Immature natural killer cell (primary cell): Measurements from ENCODE around the gene CADPS. TPM values are rescaled to one million over a fixed set of nuclear protein-coding genes. Genes with fewer than 3 reads are reported as not detected.

Experiments
- DNase-seq, 3 donors: peaks; one replicate each; pipeline ENCODE4 v3.0.0; 2022; ENCODE audit warnings: mixed read lengths in 1 of 3
- H3K27ac Mint-ChIP-seq, 6 donors: one replicate each; pipeline ENCODE4 v1.8.0; 2020; ENCODE audit warnings: mixed read lengths in 6 of 6, mild to moderate bottlenecking in 5 of 6, inconsistent platforms in 4 of 6, moderate library complexity in 3 of 6
- H3K27me3 Mint-ChIP-seq, 3 donors: one replicate each; pipeline ENCODE4 v1.8.0; 2020 to 2021; ENCODE audit warnings: low read depth in 3 of 3, mild to moderate bottlenecking in 3 of 3, mixed read lengths in 3 of 3, moderate library complexity in 3 of 3, inconsistent platforms in 1 of 3
- H3K36me3 Mint-ChIP-seq, 3 donors: one replicate each; pipeline ENCODE4 v1.8.0; 2020; ENCODE audit warnings: mixed read lengths in 3 of 3, inconsistent platforms in 2 of 3, mild to moderate bottlenecking in 2 of 3
- H3K4me1 Mint-ChIP-seq, 2 donors: one replicate each; pipeline ENCODE4 v1.8.0; 2020; ENCODE audit warnings: inconsistent platforms in 2 of 2, mild to moderate bottlenecking in 2 of 2, mixed read lengths in 2 of 2, moderate library complexity in 1 of 2
- H3K4me3 Mint-ChIP-seq, 5 donors: one replicate each; pipeline ENCODE4 v1.8.0; 2020; ENCODE audit warnings: mild to moderate bottlenecking in 5 of 5, mixed read lengths in 5 of 5, inconsistent platforms in 3 of 5, moderate library complexity in 3 of 5
- H3K9me3 Mint-ChIP-seq, 6 donors: one replicate each; pipeline ENCODE4 v1.8.0; 2020; ENCODE audit warnings: mild to moderate bottlenecking in 6 of 6, mixed read lengths in 6 of 6, inconsistent platforms in 4 of 6, moderate library complexity in 3 of 6
- polyA plus RNA-seq, 3 donors: library from polyadenylated mRNA; unstranded; fragments of 300-500 nt; fragmentation: Illumina TruSeq; gene quantifications; one replicate each; pipeline ENCODE4 v1.2.3, GENCODE V29; 2021

Gene CADPS
- polyA plus RNA-seq, 3 donors from 2014 or later, result not detected

DNA sequence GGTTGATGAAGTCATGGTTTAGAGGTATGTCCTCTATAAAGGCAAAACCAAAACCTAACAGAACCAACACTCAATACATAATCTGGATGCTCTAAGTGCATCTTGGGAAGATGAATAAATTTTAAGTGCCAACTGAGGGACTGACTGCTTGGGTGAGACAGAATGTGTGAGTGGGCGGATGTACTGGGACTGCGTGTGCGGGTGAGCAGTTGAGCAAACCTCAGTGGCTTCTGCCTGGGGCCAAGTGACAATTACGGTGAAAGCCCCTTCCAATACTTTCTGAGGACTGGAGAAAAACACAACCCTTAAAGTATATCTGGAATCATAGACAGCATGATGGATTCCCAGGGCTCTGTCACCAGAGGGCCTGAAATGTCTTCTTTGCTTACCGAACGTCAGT is 421.8 kb downstream of the CADPS start:
- Mint-ChIP-seq H3K9me3 (peaks cover 0 to 9% (median 2%) of the 10 kb centered on the region in 6 donors), H3K4me1 (no peaks in the 10 kb centered on the region), H3K27ac (no peak overlapping the region), H3K36me3 (no peaks in the 10 kb centered on the region), H3K27me3 (peaks cover 0 to 3% (median 2%) of the 10 kb centered on the region in 3 donors), H3K4me3 (no peak overlapping the region)
- DNase-seq, result no peak

DNA sequence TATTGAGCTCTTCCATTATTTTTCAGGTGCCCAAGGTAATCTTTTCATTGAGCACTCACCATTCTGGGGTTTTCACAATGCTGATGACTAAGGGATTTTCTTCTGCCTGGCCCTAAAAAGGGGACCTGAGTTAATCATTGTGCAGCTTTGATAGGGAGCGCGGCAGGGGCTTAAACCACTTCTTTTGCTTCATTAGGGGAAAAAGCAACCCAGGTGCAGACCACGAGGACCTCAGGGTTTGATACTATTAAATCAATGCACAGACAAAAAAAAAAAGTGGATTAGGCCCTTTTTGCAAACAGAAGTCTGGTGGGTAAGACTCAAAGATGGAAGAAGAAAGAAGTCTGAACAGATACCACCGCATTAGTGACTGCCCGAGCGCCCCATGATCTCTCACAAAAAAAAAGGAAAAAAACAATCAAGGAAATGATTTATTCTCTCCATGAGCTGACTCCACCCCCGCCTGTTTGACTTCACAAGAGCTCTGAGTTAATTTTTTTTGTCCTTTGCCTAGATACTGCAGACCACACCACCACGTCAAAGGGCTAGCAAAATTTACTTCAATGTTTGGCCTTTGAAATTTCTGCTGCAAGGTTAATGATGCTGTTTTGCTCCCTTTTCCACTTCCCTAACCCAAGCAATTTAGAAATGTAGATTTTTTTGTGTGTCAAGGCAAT is 423.9 kb downstream of the CADPS start:
- no peak for DNase-seq
- H3K4me1 Mint-ChIP-seq, result no peaks in the 10 kb centered on the region
- no peaks in the 10 kb centered on the region for H3K36me3 Mint-ChIP-seq
- H3K27ac Mint-ChIP-seq, result no peak overlapping the region
- H3K27me3 Mint-ChIP-seq, result peaks cover 0 to 3% (median 2%) of the 10 kb centered on the region in 3 donors
- no peak overlapping the region for H3K4me3 Mint-ChIP-seq
- H3K9me3 Mint-ChIP-seq, result peaks cover 0 to 5% (median 0%) of the 10 kb centered on the region in 6 donors

DNA sequence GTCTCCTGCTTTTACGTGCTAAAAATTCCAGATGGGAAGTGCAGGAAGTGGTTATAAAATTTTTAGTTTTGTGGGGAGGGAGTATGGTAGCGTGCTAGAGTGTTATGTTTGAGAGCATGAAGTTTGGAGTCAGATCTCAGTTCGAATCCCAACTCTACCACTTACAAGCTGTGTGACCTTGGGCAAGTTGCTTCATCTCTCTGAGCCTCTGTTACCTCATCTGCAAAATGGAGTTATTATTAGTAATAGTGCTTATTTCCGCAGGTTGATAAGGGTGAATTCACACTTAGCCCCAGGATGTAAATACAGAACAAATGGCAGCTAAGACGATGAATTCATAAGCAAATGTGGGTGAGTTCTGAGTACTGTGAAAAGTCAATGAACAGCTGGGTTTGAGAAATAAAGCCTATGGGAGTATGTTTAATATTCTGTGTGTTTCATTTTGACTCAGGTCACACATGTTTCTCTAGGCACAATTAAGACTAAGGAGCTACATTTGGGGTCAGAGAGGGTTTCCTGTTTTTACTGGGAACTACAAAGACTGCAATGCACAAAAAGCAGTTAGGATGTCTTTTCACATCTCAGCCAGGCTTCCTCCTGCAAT is 428.8 kb downstream of the CADPS start:
- Mint-ChIP-seq H3K4me3 (peak overlapping the region in 1 of 5 donors; percentile 53), H3K9me3 (peaks cover 0 to 12% (median 3%) of the 10 kb centered on the region in 6 donors), H3K27ac (no peak overlapping the region), H3K27me3 (peaks cover 2% of the 10 kb centered on the region in 3 donors), H3K36me3 (no peaks in the 10 kb centered on the region), H3K4me1 (peaks cover 7 to 12% of the 10 kb centered on the region in 2 donors)
- no peak for DNase-seq

DNA sequence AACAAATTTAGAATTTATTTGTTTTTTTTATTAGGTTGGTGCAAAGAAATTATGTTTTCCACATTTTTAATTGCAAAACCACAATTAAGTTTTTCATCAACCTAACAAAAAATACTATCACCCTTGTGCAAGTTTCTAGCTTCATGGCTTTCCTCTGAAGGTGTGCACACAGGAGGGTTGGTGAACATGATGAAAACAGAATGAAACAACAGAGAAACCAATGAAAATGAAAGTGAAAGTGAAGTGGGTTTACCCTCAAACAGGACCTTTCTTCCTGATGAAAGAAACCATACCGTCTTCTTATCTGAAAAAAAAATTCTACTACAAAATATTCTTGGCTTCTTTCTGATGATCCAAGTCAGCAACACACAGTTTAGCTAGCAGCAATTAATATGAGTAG is 429.9 kb downstream of the CADPS start:
- Mint-ChIP-seq H3K4me3 (peak overlapping the region in 4 of 5 donors; percentile 15 to 53 (median 40)), H3K36me3 (no peaks in the 10 kb centered on the region), H3K4me1 (peaks cover 7 to 12% of the 10 kb centered on the region in 2 donors), H3K9me3 (peaks cover 0 to 12% (median 3%) of the 10 kb centered on the region in 6 donors), H3K27ac (no peak overlapping the region), H3K27me3 (peaks cover 2% of the 10 kb centered on the region in 3 donors)
- DNase-seq, result no peak

DNA sequence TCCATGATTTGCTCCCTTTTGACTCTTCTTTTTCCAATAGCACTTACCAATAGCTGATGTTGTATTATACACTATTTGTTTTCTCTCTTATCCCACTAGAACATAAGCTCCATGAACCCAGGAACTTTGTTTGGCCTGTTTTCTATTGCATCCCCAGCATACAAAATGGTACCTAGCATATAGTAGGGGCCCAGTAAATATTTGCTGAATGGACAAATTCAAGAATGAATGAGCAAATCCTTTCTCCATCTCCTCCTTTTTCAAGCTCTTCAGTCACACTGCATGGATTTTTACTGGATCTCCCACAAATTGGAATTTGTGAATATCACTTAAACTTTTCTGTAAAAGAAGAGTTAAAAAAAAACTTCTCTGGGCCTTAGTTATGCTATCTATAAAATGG is 435.2 kb downstream of the CADPS start:
- Mint-ChIP-seq H3K9me3 (peaks cover 0 to 22% (median 4%) of the 10 kb centered on the region in 6 donors), H3K36me3 (no peaks in the 10 kb centered on the region), H3K27ac (no peak overlapping the region), H3K27me3 (peaks cover 0 to 3% (median 0%) of the 10 kb centered on the region in 3 donors), H3K4me3 (no peak overlapping the region), H3K4me1 (peaks cover 0 to under 1% of the 10 kb centered on the region in 2 donors)
- no peak for DNase-seq

DNA sequence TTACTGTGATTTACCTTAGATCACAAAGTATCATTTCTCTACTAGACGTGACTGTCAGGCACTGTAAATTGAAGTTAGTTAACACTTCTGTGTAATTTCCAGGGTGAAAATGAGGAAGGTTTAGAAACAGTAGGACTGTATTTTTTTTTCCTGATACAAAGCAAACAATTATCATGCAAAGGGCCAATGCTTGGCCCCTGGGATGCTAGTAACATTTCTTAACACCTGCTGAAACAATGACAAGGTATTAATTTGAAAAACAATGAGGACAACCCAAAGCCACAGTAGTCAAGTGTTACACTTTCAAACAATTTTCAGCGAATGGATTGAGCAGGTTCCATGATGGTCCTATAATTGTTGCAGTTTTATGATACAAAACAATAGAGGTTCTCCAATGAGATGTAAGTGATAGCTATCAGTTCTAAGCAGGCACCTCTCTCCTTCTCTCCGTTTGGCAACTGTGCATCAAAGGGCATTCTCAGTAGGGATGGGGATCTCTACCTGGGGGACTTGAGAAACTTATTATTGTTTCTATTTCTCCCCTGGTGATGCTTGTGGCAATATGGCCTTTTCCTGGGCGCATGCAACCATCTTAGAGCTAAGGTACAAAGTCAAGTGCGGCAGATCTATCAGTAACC is 435.9 kb downstream of the CADPS start:
- no peak overlapping the region for H3K27ac Mint-ChIP-seq
- DNase-seq, result no peak
- no peaks in the 10 kb centered on the region for H3K4me1 Mint-ChIP-seq
- no peaks in the 10 kb centered on the region for H3K36me3 Mint-ChIP-seq
- peaks cover 2 to 27% (median 4%) of the 10 kb centered on the region in 6 donors for H3K9me3 Mint-ChIP-seq
- no peak overlapping the region for H3K4me3 Mint-ChIP-seq
- peaks cover 0 to 5% (median 0%) of the 10 kb centered on the region in 3 donors for H3K27me3 Mint-ChIP-seq

DNA sequence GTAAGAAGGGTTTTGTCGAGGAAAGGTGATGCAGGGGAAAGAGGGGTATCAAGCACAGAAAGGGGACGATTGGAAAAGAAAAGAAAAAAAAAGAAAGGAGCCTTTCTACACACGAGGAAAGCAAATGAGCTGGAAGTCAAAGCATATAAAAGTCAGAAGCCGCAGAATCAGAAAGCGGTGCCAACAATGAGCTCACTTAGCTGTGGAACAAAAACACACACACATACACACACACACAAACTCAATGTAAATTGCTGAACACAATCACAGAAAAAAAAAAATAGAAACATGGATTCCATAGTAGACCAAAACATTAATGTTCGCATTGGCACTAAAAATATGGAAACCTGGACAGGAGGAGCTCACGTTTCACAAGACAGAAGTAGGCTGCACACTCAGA is 438.4 kb downstream of the CADPS start:
- H3K4me3 Mint-ChIP-seq, result no peak overlapping the region
- no peak overlapping the region for H3K27ac Mint-ChIP-seq
- no peaks in the 10 kb centered on the region for H3K4me1 Mint-ChIP-seq

DNA sequence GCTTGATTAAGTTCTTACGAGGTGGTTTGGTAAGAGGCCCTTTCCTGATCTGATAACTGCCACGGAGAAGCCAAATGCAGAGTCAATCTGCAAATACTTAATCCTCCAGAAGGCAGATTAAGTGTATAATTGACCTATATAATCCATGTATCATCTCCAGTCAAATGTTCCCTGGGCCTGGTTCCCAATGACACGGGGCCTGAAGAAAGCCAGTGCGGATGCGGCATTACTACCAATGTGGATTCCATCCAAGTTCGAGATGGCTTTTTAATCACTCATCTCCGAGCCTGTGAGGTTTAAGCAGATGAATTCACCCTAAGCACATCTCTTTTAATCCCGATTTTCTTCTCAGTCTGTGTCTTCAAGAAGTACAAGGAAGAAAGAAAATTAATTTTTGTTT is 441.8 kb downstream of the CADPS start:
- no peaks in the 10 kb centered on the region for H3K4me1 Mint-ChIP-seq
- peaks cover 0 to 5% (median 0%) of the 10 kb centered on the region in 3 donors for H3K27me3 Mint-ChIP-seq
- no peak for DNase-seq
- no peak overlapping the region for H3K27ac Mint-ChIP-seq
- H3K36me3 Mint-ChIP-seq, result no peaks in the 10 kb centered on the region
- H3K9me3 Mint-ChIP-seq, result peaks cover 0 to 17% (median 3%) of the 10 kb centered on the region in 6 donors
- H3K4me3 Mint-ChIP-seq, result no peak overlapping the region

More for the DNA sequence above, 438.4 kb downstream of the CADPS start:
- no peak for DNase-seq
- Mint-ChIP-seq H3K36me3 (no peaks in the 10 kb centered on the region), H3K9me3 (peaks cover 2 to 17% (median 3%) of the 10 kb centered on the region in 6 donors), H3K27me3 (peaks cover 0 to 5% (median 0%) of the 10 kb centered on the region in 3 donors)

DNA sequence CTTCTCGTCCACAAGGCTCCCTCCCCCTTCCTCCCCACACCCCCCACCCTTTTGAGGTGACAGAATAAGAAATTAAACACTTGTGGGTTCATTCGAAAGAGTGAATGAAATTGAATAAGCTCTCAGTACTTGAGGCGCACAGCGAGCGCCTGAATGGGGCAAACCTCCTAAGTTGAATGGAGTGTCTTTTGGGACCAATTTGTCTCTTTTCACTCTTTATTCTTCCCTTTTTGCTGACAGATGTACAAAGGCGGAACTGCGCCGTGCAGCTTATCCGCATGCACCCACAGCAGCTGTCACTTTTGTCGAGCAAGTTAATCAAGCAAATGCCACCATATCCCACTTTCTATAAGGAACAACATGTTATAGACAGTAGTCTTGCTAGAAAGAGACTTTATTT is 454.0 kb downstream of the CADPS start:
- H3K4me1 Mint-ChIP-seq, result no peaks in the 10 kb centered on the region
- peaks cover 0 to 2% (median 0%) of the 10 kb centered on the region in 3 donors for H3K27me3 Mint-ChIP-seq
- no peak overlapping the region for H3K4me3 Mint-ChIP-seq
- DNase-seq, result no peak
- H3K27ac Mint-ChIP-seq, result no peak overlapping the region
- peaks cover 0 to 14% (median 8%) of the 10 kb centered on the region in 6 donors for H3K9me3 Mint-ChIP-seq
- H3K36me3 Mint-ChIP-seq, result no peaks in the 10 kb centered on the region

DNA sequence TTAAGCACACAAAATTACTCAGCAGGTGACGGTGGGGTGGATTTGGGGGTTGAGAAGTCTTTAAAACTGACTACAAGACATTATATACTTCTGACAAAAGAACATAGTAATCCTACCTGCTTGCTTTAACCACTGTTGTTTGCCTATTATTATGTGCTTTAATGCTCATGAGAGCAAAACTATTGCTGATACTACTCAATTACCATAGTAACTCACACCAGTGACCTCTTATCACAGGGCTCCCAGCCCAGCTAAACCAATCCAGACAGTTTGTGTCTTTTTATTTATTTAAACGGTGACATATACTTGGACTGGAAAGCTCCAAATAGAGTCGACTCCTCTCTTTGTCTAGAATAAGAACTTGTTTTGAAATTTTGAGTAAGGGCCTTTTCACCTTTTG is 459.1 kb downstream of the CADPS start:
- H3K4me1 Mint-ChIP-seq, result no peaks in the 10 kb centered on the region
- no peak overlapping the region for H3K4me3 Mint-ChIP-seq
- H3K36me3 Mint-ChIP-seq, result no peaks in the 10 kb centered on the region
- H3K27me3 Mint-ChIP-seq, result peaks cover 0 to 5% (median 0%) of the 10 kb centered on the region in 3 donors
- peaks cover 0 to 9% (median 5%) of the 10 kb centered on the region in 6 donors for H3K9me3 Mint-ChIP-seq
- DNase-seq, result no peak
- no peak overlapping the region for H3K27ac Mint-ChIP-seq

DNA sequence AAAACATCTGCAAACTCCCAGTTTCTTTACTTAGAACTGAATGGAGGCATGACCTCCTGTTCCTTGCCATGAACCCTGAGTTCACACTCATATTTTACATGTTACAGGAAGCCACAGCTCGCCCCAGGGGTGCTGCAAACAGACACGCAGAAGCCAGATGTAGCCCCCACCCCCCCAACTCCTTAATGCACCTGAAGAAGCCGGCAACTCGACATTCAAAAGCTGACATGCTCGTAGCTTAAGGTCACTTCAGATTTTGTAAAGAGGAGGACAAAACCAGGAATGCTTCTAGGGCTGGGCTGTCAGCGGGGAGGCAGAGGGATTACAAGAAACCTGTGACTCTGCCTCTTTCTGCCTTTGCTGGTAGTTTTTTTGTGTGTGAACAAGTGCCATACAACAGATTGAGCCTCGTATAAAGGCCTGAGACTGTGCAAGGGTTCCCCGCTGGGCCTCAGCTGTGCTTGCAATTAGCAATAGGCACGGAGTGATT is 459.9 kb downstream of the CADPS start:
- peaks cover 0 to 5% (median 0%) of the 10 kb centered on the region in 3 donors for H3K27me3 Mint-ChIP-seq
- no peaks in the 10 kb centered on the region for H3K4me1 Mint-ChIP-seq
- no peak overlapping the region for H3K27ac Mint-ChIP-seq
- DNase-seq, result no peak
- no peak overlapping the region for H3K4me3 Mint-ChIP-seq
- H3K36me3 Mint-ChIP-seq, result no peaks in the 10 kb centered on the region
- peaks cover 0 to 6% (median 4%) of the 10 kb centered on the region in 6 donors for H3K9me3 Mint-ChIP-seq

DNA sequence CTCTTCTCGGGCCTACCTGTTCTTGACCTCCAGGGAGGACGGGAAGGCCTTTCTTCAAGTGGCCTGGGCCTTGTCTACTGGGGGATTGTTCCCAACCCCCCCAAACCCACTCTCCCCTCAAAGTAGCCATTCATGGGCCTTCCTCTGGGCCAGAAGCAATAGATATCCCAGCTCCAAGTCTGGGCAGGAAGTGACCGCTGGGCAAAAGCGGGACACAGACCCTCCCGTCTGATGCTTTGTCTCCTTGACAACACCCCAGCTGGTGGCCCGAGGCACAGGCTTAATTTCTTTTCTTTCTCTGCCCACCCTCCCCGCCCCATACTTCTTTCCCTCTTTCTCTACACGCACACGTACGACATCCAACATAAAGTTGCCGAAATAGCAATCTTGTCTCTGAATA is 460.4 kb downstream of the CADPS start:
- Mint-ChIP-seq H3K36me3 (no peaks in the 10 kb centered on the region), H3K4me1 (no peaks in the 10 kb centered on the region), H3K4me3 (no peak overlapping the region), H3K27ac (no peak overlapping the region), H3K9me3 (peaks cover 0 to 10% (median 3%) of the 10 kb centered on the region in 6 donors), H3K27me3 (peaks cover 0 to 5% (median 0%) of the 10 kb centered on the region in 3 donors)
- DNase-seq, result no peak

DNA sequence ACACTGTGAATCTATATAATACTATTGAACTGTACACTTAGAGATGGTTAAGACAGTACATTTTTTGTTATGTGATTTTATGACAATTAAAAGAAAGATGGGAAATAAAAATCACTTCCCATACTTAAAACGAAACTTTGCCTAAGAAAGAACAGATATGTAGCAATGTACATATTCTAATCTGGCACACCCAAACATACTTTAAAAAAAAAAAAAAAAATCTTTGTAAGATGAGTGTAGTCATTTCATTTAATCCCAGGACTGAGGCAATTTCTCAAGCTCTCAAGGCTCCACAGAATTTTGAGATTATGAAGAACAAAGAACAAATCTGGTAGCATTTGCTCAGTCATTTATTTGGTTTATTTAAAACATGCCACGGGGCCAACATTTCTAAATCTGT is 461.5 kb downstream of the CADPS start:
- Mint-ChIP-seq H3K27me3 (peaks cover 0 to 5% (median 0%) of the 10 kb centered on the region in 3 donors), H3K27ac (no peak overlapping the region), H3K36me3 (no peaks in the 10 kb centered on the region), H3K4me3 (no peak overlapping the region), H3K9me3 (peaks cover 0 to 12% (median 2%) of the 10 kb centered on the region in 6 donors), H3K4me1 (no peaks in the 10 kb centered on the region)
- DNase-seq, result no peak

DNA sequence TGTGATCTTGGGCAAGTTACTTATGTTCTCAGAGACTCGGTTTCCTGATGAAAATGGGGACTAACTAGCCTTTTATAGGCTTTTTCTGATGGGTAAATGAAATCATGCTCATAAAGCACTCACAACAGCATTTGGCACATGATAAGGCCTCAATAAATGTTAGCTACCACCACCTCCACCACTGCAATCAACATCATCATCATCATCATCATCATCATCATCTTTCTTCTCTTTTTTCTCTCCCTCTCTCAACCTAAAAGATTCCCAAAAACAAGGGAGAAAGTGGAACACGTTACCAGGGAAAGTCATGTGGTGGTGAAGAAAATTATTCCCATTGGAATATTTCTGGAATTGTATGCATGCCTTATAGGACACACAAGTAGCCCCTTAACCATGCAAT is 468.3 kb downstream of the CADPS start:
- Mint-ChIP-seq H3K4me1 (no peaks in the 10 kb centered on the region), H3K4me3 (no peak overlapping the region), H3K36me3 (no peaks in the 10 kb centered on the region), H3K9me3 (peaks cover 2 to 21% (median 3%) of the 10 kb centered on the region in 6 donors), H3K27me3 (no peaks in the 10 kb centered on the region), H3K27ac (no peak overlapping the region)
- DNase-seq, result no peak
